Right lobe of liver (tissue), 6 donors: Measurements from ENCODE around the gene FAM204A. TPM values are rescaled to one million over a fixed set of nuclear protein-coding genes. Genes with fewer than 3 reads are reported as not detected.

Source experiments
- ATAC-seq, 4 donors: fragments of 200-7000 bp; cut with Tn5 transposase; one replicate each; pipeline ENCODE4 v1.9.1; 2020; ENCODE audit warnings: mild to moderate bottlenecking in 4 of 4, moderate library complexity in 4 of 4
- DNase-seq, 3 donors: peaks; one replicate each; pipeline ENCODE4 v3.0.0-alpha.2; 2020
- H3K27ac ChIP-seq, 3 donors: fragments of 200-600 bp; one replicate each; pipeline ENCODE4 v1.8.0; 2022
- H3K27me3 ChIP-seq, 2 donors: fragments of 200-600 bp; one replicate each; pipeline ENCODE4 v1.8.0; 2022
- H3K36me3 ChIP-seq, 4 donors: fragments of 200-600 bp; sonication (generic) in 1 of 4; one replicate each; pipeline versions ENCODE4 v1.5.1 to v1.8.0; 2017 to 2022; ENCODE audit warnings: control low read depth in 1 of 4
- H3K4me1 ChIP-seq, 4 donors: fragments of 200-600 bp; sonication (generic) in 1 of 4; one replicate each; pipeline versions ENCODE4 v1.5.1 to v1.8.0; 2017 to 2022; ENCODE audit warnings: control low read depth in 1 of 4
- H3K4me3 ChIP-seq, 3 donors: fragments of 200-600 bp; one replicate each; pipeline ENCODE4 v1.8.0; 2022
- H3K9me3 ChIP-seq, 4 donors: fragments of 200-600 bp; sonication (generic) in 1 of 4; one replicate each; pipeline versions ENCODE4 v1.5.1 to v1.8.0; 2017 to 2022; ENCODE audit warnings: control low read depth in 1 of 4
- CTCF ChIP-seq, 4 donors: fragments of 200-600 bp in 3 of 4; fragments of 450-650 bp in 1 of 4; IDR thresholded peaks; one replicate each; pipeline versions ENCODE4 v1.5.1 to v1.8.0; 2016 to 2022; ENCODE audit warnings: antibody characterized with exemption in 4 of 4, mild to moderate bottlenecking in 2 of 4
- POLR2A ChIP-seq: fragments of 450-650 bp; IDR thresholded peaks from one replicate; pipeline ENCODE4 v1.6.1; 2017; ENCODE audit warnings: antibody characterized with exemption, mild to moderate bottlenecking
- WGBS: methylation state at CpG from one replicate; pipeline ENCODE4 v1.1.6; 2018; ENCODE audit warnings: low coverage, low lambda C conversion rate; ENCODE audit not compliant: insufficient coverage; ENCODE audit errors: missing lambda C conversion rate; 5-methylcytosine and 5-hydroxymethylcytosine counted together
- intact Hi-C, 2 donors: fragments of 100-400 bp; cut with DNase I; formaldehyde crosslinking; loops; one replicate each; pipeline versions ENCODE4 v1.11.2 to v1.14.1; 2022
- total RNA-seq, 6 experiments: library from RNA; depleted of rRNA in 2 of 6; stranded (reverse); fragments of >200 nt in 2 of 6; fragmentation: NEBNext Ultra II Directional in 3 of 6; extraction: Animal tissue kit (Norgen Biotek cat#: 25700) in 3 of 6; gene quantifications; one replicate each; pipeline versions ENCODE4 v1.1.0 to v1.2.4, GENCODE V29; 2016 to 2023
- donor health status: DM: no; HTN: yes; CAD: no.
- donor health status: DM: no; HTN: no; CAD: no.
- donor health status: DM: no; HTN: no; CAD: no.
- donor health status: DM: no; HTN: yes; CAD: no.
- donor health status: DM: no; HTN: yes; CAD: no.

Gene FAM204A
- total RNA-seq, 6 experiments from 2014 or later = 16.3 to 26.1 (median 18.5) TPM

GRCh38 chr10:118330295-118331076 is 11.6 kb downstream of the FAM204A start:
- intact Hi-C loops = no loop called here
- no peak overlapping the region for H3K27ac ChIP-seq
- peaks cover 0 to 7% (median 0%) of the 10 kb centered on the region in 4 donors for H3K4me1 ChIP-seq
- no peak overlapping the region for H3K4me3 ChIP-seq
- no peaks in the 10 kb centered on the region for H3K9me3 ChIP-seq
- no peaks in the 10 kb centered on the region for H3K27me3 ChIP-seq
- ATAC-seq (no peak), DNase-seq (no peak)
- peaks cover 0 to 42% (median 13%) of the 10 kb centered on the region in 4 donors for H3K36me3 ChIP-seq
- WGBS = 91% methylated on average over 2 of the region's 2 CpGs
- TF ChIP-seq CTCF (IDR thresholded peaks at IDR 0.05) (no peak), POLR2A (no peak)

GRCh38 chr10:118324140-118324539 is 18.0 kb downstream of the FAM204A start:
- WGBS = 94% methylated on average over 2 of the region's 2 CpGs
- TF ChIP-seq POLR2A (no peak), CTCF (IDR thresholded peaks at IDR 0.05) (no peak)
- Histone ChIP-seq H3K9me3 (no peaks in the 10 kb centered on the region), H3K36me3 (peaks cover 0 to 24% (median 6%) of the 10 kb centered on the region in 4 donors), H3K27ac (no peak overlapping the region), H3K4me1 (peaks cover 0 to 15% (median 0%) of the 10 kb centered on the region in 4 donors), H3K27me3 (no peaks in the 10 kb centered on the region), H3K4me3 (no peak overlapping the region)
- intact Hi-C loops = no loop called here
- DNase-seq (no peak), ATAC-seq (no peak)

- peak; percentile 38 to 84 (median 54) for ATAC-seq
- Histone ChIP-seq H3K9me3 (no peaks in the 10 kb centered on the region), H3K36me3 (peaks cover 0 to 17% (median 6%) of the 10 kb centered on the region in 4 donors), H3K4me3 (no peak overlapping the region), H3K27me3 (no peaks in the 10 kb centered on the region), H3K4me1 (peaks cover 0 to 15% (median 0%) of the 10 kb centered on the region in 4 donors), H3K27ac (peak overlapping the region; percentile 30 to 33 (median 30))
- no peak for TF ChIP-seq POLR2A
- TF ChIP-seq CTCF (IDR thresholded peaks at IDR 0.05) = no peak
- no peak for DNase-seq
- WGBS = 36% methylated on average over 6 of the region's 6 CpGs
- intact Hi-C loops = no loop called here
Measured at GRCh38 chr10:118321724-118322575, 20.2 kb downstream of the FAM204A start.

- H3K9me3 ChIP-seq = no peaks in the 10 kb centered on the region
- intact Hi-C loops = no loop called here
- no peaks in the 10 kb centered on the region for H3K27me3 ChIP-seq
- DNase-seq = no peak
- peaks cover 0 to 8% (median 0%) of the 10 kb centered on the region in 4 donors for H3K36me3 ChIP-seq
- no peak for ATAC-seq
- WGBS = 82% methylated on average over 6 of the region's 6 CpGs
- peaks cover 0 to 4% (median 0%) of the 10 kb centered on the region in 4 donors for H3K4me1 ChIP-seq
- no peak for TF ChIP-seq CTCF (IDR thresholded peaks at IDR 0.05)
- TF ChIP-seq POLR2A = no peak
- H3K27ac ChIP-seq = no peak overlapping the region
- no peak overlapping the region for H3K4me3 ChIP-seq
Measured at GRCh38 chr10:118315629-118316028, 26.5 kb downstream of the FAM204A start.
